Activated CD4-positive, alpha-beta T cell treated with anti-CD3 and anti-CD28 coated beads for 4 hours (primary cell): ENCODE measurements around the gene B4GALNT4.
A peak's percentile ranks its signal among the peaks of the same experiment; 100 is the strongest.
"Not testable (repeated sequence)": the region's sequence is repeated elsewhere in the genome, so short reads cannot be mapped to it uniquely, and the experiment has no call there.

Experiments used
- DNase-seq, 2 donors: peaks; one replicate each; pipeline ENCODE4 v3.0.0-alpha.2; 2020

Gene B4GALNT4

GRCh38 chr11:359181-359714 lies 10.1 kb upstream of the B4GALNT4 start:
- DNase-seq, result no peak

GRCh38 chr11:360326-361280 lies 8.7 kb upstream of the B4GALNT4 start:
- DNase-seq, result peak in 1 of 2 donors; percentile 0

GRCh38 chr11:362642-363442 lies 6.5 kb upstream of the B4GALNT4 start:
- no peak for DNase-seq

- not testable (repeated sequence) for DNase-seq
Measured at GRCh38 chr11:363443-363805, 5.9 kb upstream of the B4GALNT4 start.

- peak; percentile 58 to 63 for DNase-seq
Measured at GRCh38 chr11:363948-364761, 5.1 kb upstream of the B4GALNT4 start.

- DNase-seq, result no peak
Measured at GRCh38 chr11:364991-365725, 4.1 kb upstream of the B4GALNT4 start.

- DNase-seq, result no peak
Measured at GRCh38 chr11:365831-366230, 3.5 kb upstream of the B4GALNT4 start.

- DNase-seq, result no peak
Measured at GRCh38 chr11:367956-368413, 1.3 kb upstream of the B4GALNT4 start.

- no peak for DNase-seq
Measured at GRCh38 chr11:368414-369335, 624 bp upstream of the B4GALNT4 start.

- no peak for DNase-seq
Measured at GRCh38 chr11:370070-370941, 1.0 kb downstream of the B4GALNT4 start.

- DNase-seq, result no peak
Measured at GRCh38 chr11:371051-371450, 1.8 kb downstream of the B4GALNT4 start.

GRCh38 chr11:371716-372590 lies 2.7 kb downstream of the B4GALNT4 start:
- DNase-seq, result no peak

GRCh38 chr11:372809-373715 lies 3.8 kb downstream of the B4GALNT4 start:
- DNase-seq, result no peak

GRCh38 chr11:373716-374551 lies 4.6 kb downstream of the B4GALNT4 start:
- no peak for DNase-seq

- no peak for DNase-seq
Measured at GRCh38 chr11:375065-376025, 6.0 kb downstream of the B4GALNT4 start.
